Measurements from ENCODE around the gene CATSPERB. TPM values are rescaled to one million over a fixed set of nuclear protein-coding genes. Genes with fewer than 3 reads are reported as not detected.

CATSPERB gene
- total RNA-seq, 2 donors from 2014 or later = 14.5 to 35.1 TPM

DNA sequence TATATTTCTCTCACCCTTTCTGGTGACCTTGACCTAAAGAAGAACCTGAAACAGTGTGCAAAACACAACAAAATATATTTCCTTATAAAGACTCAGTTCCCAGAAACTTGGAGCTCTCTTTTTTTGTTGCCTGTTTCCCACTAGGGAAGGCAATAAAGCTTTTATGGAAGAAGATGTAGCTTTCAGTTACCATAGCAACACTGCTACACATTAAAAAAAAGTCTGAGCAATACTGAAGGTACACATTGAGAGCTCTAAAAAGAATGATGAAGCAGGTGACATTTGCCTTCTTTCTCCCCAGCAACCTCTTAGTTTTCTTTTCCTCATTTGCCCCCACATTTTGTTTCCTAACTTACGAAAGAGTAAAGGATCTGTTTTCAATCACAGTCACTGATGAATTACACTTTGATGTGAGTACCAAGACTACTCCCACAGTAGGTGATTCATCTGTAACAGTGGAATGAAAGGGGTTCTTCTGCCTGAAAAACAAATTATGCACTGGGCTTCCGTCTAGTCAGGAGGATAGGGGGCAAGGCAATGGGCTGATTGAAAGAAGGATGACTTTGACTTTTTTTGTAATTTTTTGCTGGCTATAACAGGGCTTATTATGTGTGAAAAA, 1.1 kb upstream of the CATSPERB start:
- no peak overlapping the region for H3K27ac ChIP-seq
- no peak for ATAC-seq (ENCODE audit: insufficient number of reproducible peaks, low FRiP score, low read depth)

DNA sequence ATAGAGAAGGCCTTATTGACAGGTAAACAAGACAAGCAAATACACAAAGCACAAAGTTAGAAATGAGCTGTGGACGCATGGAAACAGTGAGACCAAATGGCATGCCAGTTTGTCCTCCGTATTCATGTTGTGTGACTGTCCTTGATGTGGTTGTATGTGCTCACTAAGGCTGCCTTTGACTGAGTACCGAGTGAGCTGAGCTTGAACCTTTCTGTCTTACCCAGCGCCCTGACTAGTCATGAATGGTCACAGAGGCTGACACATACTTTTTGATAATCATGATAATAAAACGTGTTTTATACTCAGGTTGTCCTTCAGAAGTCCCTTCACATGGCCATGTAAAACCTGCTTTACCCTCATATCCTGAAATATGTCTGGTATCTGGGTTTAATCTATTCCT, 553 bp upstream of the CATSPERB start:
- no peaks in the 10 kb centered on the region for H3K9me3 ChIP-seq
- TF ChIP-seq, protein P1, sequence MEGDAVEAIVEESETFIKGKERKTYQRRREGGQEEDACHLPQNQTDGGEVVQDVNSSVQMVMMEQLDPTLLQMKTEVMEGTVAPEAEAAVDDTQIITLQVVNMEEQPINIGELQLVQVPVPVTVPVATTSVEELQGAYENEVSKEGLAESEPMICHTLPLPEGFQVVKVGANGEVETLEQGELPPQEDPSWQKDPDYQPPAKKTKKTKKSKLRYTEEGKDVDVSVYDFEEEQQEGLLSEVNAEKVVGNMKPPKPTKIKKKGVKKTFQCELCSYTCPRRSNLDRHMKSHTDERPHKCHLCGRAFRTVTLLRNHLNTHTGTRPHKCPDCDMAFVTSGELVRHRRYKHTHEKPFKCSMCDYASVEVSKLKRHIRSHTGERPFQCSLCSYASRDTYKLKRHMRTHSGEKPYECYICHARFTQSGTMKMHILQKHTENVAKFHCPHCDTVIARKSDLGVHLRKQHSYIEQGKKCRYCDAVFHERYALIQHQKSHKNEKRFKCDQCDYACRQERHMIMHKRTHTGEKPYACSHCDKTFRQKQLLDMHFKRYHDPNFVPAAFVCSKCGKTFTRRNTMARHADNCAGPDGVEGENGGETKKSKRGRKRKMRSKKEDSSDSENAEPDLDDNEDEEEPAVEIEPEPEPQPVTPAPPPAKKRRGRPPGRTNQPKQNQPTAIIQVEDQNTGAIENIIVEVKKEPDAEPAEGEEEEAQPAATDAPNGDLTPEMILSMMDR (IDR thresholded peaks at IDR 0.05) = no peak
- no peaks in the 10 kb centered on the region for H3K4me1 ChIP-seq (ENCODE audit: control insufficient read depth in 1 of 2, low read depth in 2 of 2)
- no peaks in the 10 kb centered on the region for H3K36me3 ChIP-seq
- DNase-seq (ENCODE audit: low spot score) = no peak
- H3K4me3 ChIP-seq = no peak overlapping the region
- ATAC-seq (ENCODE audit: insufficient number of reproducible peaks, low FRiP score, low read depth) = no peak
- no peak overlapping the region for H3K27ac ChIP-seq
- H3K27me3 ChIP-seq (replicated peaks; ENCODE audit: insufficient read depth) = no peaks in the 10 kb centered on the region

More for the DNA sequence above, 1.1 kb upstream of the CATSPERB start:
- no peak for DNase-seq (ENCODE audit: low spot score)
- no peaks in the 10 kb centered on the region for H3K9me3 ChIP-seq
- H3K27me3 ChIP-seq (replicated peaks; ENCODE audit: insufficient read depth) = no peaks in the 10 kb centered on the region
- H3K36me3 ChIP-seq = no peaks in the 10 kb centered on the region
- TF ChIP-seq, protein P1 (IDR thresholded peaks at IDR 0.05) = no peak
- H3K4me3 ChIP-seq = no peak overlapping the region
- H3K4me1 ChIP-seq (ENCODE audit: control insufficient read depth in 1 of 2, low read depth in 2 of 2) = no peaks in the 10 kb centered on the region

DNA sequence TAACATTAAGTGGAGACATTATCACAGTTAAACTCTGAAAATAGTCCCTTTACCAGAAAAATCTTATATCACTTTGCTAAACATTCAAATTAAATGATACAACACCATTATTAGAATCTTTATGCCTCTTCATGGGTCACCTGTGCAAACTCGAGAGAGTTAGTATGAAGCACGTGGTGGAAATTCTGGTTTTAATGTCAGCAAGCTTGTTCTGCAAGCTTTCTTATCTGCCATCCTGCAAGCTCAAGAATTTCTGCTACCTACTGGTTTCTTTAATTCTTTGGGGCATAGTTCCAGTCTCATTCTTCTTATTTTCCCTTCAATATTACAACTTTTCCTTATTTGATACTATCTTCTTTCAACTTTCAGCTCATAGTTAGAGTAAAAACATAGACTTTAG, 868 bp downstream of the CATSPERB start:
- Histone ChIP-seq H3K36me3 (no peaks in the 10 kb centered on the region), H3K4me3 (no peak overlapping the region), H3K4me1 (ENCODE audit: control insufficient read depth in 1 of 2, low read depth in 2 of 2) (no peaks in the 10 kb centered on the region), H3K9me3 (no peaks in the 10 kb centered on the region), H3K27ac (no peak overlapping the region), H3K27me3 (replicated peaks; ENCODE audit: insufficient read depth) (no peaks in the 10 kb centered on the region)
- DNase-seq (ENCODE audit: low spot score) (no peak), ATAC-seq (ENCODE audit: insufficient number of reproducible peaks, low FRiP score, low read depth) (no peak)
- TF ChIP-seq, protein P1 (IDR thresholded peaks at IDR 0.05) = no peak

DNA sequence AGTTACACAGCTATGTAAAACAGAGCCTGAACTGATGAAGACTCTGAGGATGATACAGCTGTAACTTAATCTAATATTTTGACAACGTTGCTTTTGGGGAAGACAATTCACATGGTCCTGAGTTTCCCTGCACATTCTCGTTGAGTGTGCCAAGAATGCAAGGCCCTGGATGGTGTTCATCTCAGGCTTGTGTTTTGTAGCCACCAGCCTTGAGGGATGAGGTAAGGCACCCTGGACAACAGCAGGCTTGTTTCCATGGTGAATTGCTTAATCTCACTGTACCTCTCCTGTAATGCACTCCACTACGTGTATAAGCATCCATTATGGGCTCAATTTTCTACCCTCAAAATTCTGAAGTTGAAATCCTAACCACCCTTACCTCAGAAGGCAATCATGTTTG, 2.1 kb downstream of the CATSPERB start:
- Histone ChIP-seq H3K4me3 (no peak overlapping the region), H3K4me1 (ENCODE audit: control insufficient read depth in 1 of 2, low read depth in 2 of 2) (no peaks in the 10 kb centered on the region), H3K27me3 (replicated peaks; ENCODE audit: insufficient read depth) (no peaks in the 10 kb centered on the region), H3K36me3 (no peaks in the 10 kb centered on the region), H3K9me3 (no peaks in the 10 kb centered on the region), H3K27ac (no peak overlapping the region)
- DNase-seq (ENCODE audit: low spot score) = no peak
- TF ChIP-seq, protein P1 (IDR thresholded peaks at IDR 0.05) = no peak
- no peak for ATAC-seq (ENCODE audit: insufficient number of reproducible peaks, low FRiP score, low read depth)

DNA sequence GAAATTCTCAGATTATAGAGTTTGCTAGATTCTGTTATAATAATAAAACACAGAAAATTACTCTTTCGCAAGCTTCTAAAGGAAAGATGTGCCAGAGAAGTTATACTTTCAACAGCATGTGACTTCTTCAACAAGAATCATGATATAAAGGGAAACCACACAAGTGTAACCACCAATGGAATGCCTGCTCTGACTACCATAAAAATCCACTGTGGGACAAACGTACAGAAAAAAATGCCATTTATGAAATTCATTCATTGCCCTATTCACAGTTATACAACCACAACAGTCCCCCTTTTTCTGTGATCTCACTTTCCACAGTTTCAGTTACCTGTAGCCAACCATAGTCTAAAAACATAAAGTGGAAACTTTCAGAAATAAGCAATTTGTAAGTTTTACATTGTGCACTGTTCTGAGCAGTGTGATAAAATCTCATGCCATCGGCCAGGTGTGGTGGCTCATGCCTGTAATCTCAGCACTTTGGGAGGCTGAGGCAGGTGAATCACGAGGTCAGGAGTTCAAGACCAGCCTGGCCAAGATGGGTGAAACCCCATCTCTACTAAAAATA, 3.2 kb downstream of the CATSPERB start:
- H3K4me1 ChIP-seq (ENCODE audit: control insufficient read depth in 1 of 2, low read depth in 2 of 2) = no peaks in the 10 kb centered on the region
- H3K9me3 ChIP-seq = no peaks in the 10 kb centered on the region
- TF ChIP-seq, protein P1 (IDR thresholded peaks at IDR 0.05) = no peak
- no peak for ATAC-seq (ENCODE audit: insufficient number of reproducible peaks, low FRiP score, low read depth)
- no peak overlapping the region for H3K4me3 ChIP-seq
- no peaks in the 10 kb centered on the region for H3K27me3 ChIP-seq (replicated peaks; ENCODE audit: insufficient read depth)
- DNase-seq (ENCODE audit: low spot score) = no peak
- no peaks in the 10 kb centered on the region for H3K36me3 ChIP-seq
- no peak overlapping the region for H3K27ac ChIP-seq

Data from thoracic aorta (tissue), 2 donors.